ENCODE results near the gene TIMP2. TPM values are rescaled to one million over a fixed set of nuclear protein-coding genes. Genes with fewer than 3 reads are reported as not detected.

The TIMP2 gene
- total and polyA plus RNA-seq, 2 donors (not counting 3 experiments of a cell fraction or from before 2014, with no cell fraction given) = 138 to 318 TPM

DNA sequence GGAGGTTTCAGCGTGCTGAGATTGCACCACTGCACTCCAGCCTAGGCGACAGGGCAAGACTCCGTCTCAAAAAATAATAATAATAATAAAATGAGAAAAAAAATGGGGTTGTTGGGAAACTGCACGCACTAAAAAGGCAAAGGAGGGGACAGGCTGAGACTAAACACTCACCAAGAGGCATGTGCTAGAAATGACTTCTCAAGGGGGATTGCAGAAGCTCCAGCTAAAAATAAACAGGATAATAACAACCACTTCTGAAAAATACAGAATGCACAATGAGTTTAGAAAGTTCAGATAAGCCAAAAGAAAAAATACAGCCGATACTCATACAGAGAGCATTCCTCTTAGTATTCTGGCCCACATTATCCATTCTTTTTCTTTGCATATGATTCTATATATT lies 15.1 kb upstream of the TIMP2 start:
- POLR2A ChIA-PET = no interaction called here
- TF ChIP-seq FOS (IDR thresholded peaks at IDR 0.05; ENCODE audit: borderline replicate concordance, insufficient read depth, low read length) = no peak
- TF ChIP-seq POLR2AphosphoS5 (IDR thresholded peaks at IDR 0.05; ENCODE audit: insufficient read depth, low read depth, low read length) = no peak
- TF ChIP-seq MYC (IDR thresholded peaks at IDR 0.05; ENCODE audit: low read depth, low read length) = no peak
- TF ChIP-seq, protein P1, sequence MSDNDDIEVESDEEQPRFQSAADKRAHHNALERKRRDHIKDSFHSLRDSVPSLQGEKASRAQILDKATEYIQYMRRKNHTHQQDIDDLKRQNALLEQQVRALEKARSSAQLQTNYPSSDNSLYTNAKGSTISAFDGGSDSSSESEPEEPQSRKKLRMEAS (IDR thresholded peaks at IDR 0.05; ENCODE audit: insufficient read depth, insufficient read length) = no peak
- no peak for TF ChIP-seq GATA2 (IDR thresholded peaks at IDR 0.05; ENCODE audit: insufficient read depth, insufficient read length, low read depth, low read length)
- FAIRE-seq = no peak
- Histone ChIP-seq H3K79me2 (ENCODE audit: control insufficient read depth, insufficient read depth, low read length) (no peaks in the 10 kb centered on the region), H3K9me1 (replicated peaks; ENCODE audit: control insufficient read depth, extremely low read depth, insufficient read depth, low read length) (no peaks in the 10 kb centered on the region), H3K4me1 (ENCODE audit: control insufficient read depth, extremely low read depth, insufficient read depth, low read length) (peaks cover 13% of the 10 kb centered on the region), H3K9me3 (replicated peaks; ENCODE audit: control insufficient read depth, insufficient read depth, low read length) (no peaks in the 10 kb centered on the region), H3K36me3 (ENCODE audit: control insufficient read depth in 2 of 2, extremely low read depth in 1 of 2, insufficient read depth in 2 of 2, low read length in 2 of 2) (no peaks in the 10 kb centered on the region), H3K27me3 (ENCODE audit: control insufficient read depth in 2 of 2, insufficient read depth in 2 of 2, low read length in 2 of 2) (no peaks in the 10 kb centered on the region), H4K20me1 (replicated peaks; ENCODE audit: control insufficient read depth, extremely low read depth, insufficient read depth, low read length) (no peaks in the 10 kb centered on the region), H3K4me3 (replicated peaks in 1 of 3; ENCODE audit: insufficient read depth in 1 of 3, low read depth in 1 of 3, low read length in 3 of 3) (no peak overlapping the region), H3K4me2 (ENCODE audit: insufficient read depth, low read length) (no peak overlapping the region), H2AFZ (ENCODE audit: low read depth, low read length) (no peak overlapping the region), H3K9ac (replicated peaks; ENCODE audit: extremely low read depth, insufficient read depth, low read length) (no peak overlapping the region), H3K27ac (ENCODE audit: insufficient read depth, low read depth, low read length) (no peak overlapping the region)
- DNase-seq (ENCODE audit: low read depth, low spot score) = no peak
- no TSS peak for BruUV-seq (replicated peaks)
- CTCF ChIA-PET = interaction anchor here (1.3 to 1.8 kb wide), 3 partner anchors 31 to 75 kb away, joined by 3 to 6 read pairs (median 5); no protein-coding TSS in a partner anchor
- intact Hi-C loops (cut with micrococcal nuclease) = no loop called here
- dilution Hi-C loops (cut with MboI; ENCODE audit: extremely low pct_ligation_motif_present, low sequenced_read_pairs) = no loop called here

DNA sequence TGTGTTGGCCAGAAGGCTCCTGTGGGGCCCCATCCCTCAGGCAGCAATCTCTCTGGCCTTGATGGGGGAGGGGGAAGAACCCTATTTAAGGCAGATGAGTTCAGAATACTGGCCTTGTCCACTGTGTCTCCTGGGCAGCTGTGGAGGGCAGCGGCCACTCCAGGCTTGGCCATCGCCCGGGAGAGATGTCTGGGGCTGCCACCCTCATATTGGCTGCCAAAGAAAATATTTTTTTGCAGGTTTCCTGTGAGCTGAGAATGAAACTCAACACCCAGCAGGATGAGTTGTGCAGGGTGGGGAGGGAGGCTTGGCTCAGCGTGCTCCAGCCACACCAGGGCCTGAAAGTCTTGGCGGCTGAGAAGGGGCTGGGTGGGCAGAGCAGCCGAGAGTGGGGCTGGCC lies 14.4 kb upstream of the TIMP2 start:
- Histone ChIP-seq H4K20me1 (replicated peaks; ENCODE audit: control insufficient read depth, extremely low read depth, insufficient read depth, low read length) (no peaks in the 10 kb centered on the region), H3K4me1 (ENCODE audit: control insufficient read depth, extremely low read depth, insufficient read depth, low read length) (peaks cover 19% of the 10 kb centered on the region), H3K27me3 (ENCODE audit: control insufficient read depth in 2 of 2, insufficient read depth in 2 of 2, low read length in 2 of 2) (no peaks in the 10 kb centered on the region), H3K9me1 (replicated peaks; ENCODE audit: control insufficient read depth, extremely low read depth, insufficient read depth, low read length) (no peaks in the 10 kb centered on the region), H3K36me3 (ENCODE audit: control insufficient read depth in 2 of 2, extremely low read depth in 1 of 2, insufficient read depth in 2 of 2, low read length in 2 of 2) (no peaks in the 10 kb centered on the region), H3K9me3 (replicated peaks; ENCODE audit: control insufficient read depth, insufficient read depth, low read length) (no peaks in the 10 kb centered on the region), H3K9ac (replicated peaks; ENCODE audit: extremely low read depth, insufficient read depth, low read length) (no peak overlapping the region), H3K27ac (ENCODE audit: insufficient read depth, low read depth, low read length) (no peak overlapping the region), H3K4me3 (replicated peaks in 1 of 3; ENCODE audit: insufficient read depth in 1 of 3, low read depth in 1 of 3, low read length in 3 of 3) (no peak overlapping the region), H3K4me2 (ENCODE audit: insufficient read depth, low read length) (no peak overlapping the region), H3K79me2 (ENCODE audit: control insufficient read depth, insufficient read depth, low read length) (no peaks in the 10 kb centered on the region), H2AFZ (ENCODE audit: low read depth, low read length) (peak overlapping the region; percentile 42)
- BruUV-seq (replicated peaks) = no TSS peak
- dilution Hi-C loops (cut with MboI; ENCODE audit: extremely low pct_ligation_motif_present, low sequenced_read_pairs) = no loop called here
- TF ChIP-seq GATA2 (IDR thresholded peaks at IDR 0.05; ENCODE audit: insufficient read depth, insufficient read length, low read depth, low read length) (no peak), POLR2A (IDR thresholded peaks at IDR 0.05; ENCODE audit: low read depth, low read length) (no peak), MYC (IDR thresholded peaks at IDR 0.05; ENCODE audit: low read depth, low read length) (no peak), FOS (IDR thresholded peaks at IDR 0.05; ENCODE audit: borderline replicate concordance, insufficient read depth, low read length) (no peak), EZH2 (IDR thresholded peaks at IDR 0.05; ENCODE audit: borderline replicate concordance, low read depth, low read length, severe bottlenecking) (no peak), JUN (IDR thresholded peaks at IDR 0.05; ENCODE audit: borderline replicate concordance, insufficient read depth, insufficient read length, low read depth) (no peak), POLR2AphosphoS5 (IDR thresholded peaks at IDR 0.05; ENCODE audit: insufficient read depth, low read depth, low read length) (no peak)
- TF ChIP-seq, protein P1 (IDR thresholded peaks at IDR 0.05; ENCODE audit: insufficient read depth, insufficient read length) = no peak
- TF ChIP-seq, protein P2, sequence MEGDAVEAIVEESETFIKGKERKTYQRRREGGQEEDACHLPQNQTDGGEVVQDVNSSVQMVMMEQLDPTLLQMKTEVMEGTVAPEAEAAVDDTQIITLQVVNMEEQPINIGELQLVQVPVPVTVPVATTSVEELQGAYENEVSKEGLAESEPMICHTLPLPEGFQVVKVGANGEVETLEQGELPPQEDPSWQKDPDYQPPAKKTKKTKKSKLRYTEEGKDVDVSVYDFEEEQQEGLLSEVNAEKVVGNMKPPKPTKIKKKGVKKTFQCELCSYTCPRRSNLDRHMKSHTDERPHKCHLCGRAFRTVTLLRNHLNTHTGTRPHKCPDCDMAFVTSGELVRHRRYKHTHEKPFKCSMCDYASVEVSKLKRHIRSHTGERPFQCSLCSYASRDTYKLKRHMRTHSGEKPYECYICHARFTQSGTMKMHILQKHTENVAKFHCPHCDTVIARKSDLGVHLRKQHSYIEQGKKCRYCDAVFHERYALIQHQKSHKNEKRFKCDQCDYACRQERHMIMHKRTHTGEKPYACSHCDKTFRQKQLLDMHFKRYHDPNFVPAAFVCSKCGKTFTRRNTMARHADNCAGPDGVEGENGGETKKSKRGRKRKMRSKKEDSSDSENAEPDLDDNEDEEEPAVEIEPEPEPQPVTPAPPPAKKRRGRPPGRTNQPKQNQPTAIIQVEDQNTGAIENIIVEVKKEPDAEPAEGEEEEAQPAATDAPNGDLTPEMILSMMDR (IDR thresholded peaks at IDR 0.05; ENCODE audit: extremely low read depth in 1 of 2, insufficient read depth in 1 of 2, low read depth in 1 of 2, low read length in 2 of 2) = no peak
- intact Hi-C loops (cut with micrococcal nuclease) = loop anchor here (1.0 kb wide), 1 partner anchor 32 kb away; no protein-coding TSS in a partner anchor
- FAIRE-seq = peak; percentile 59
- ChIA-PET POLR2A (no interaction called here), CTCF (interaction anchor here (0.9 to 1.8 kb wide), 3 partner anchors 32 to 74 kb away, joined by 3 to 6 read pairs (median 5); no protein-coding TSS in a partner anchor)
- DNase-seq (ENCODE audit: low read depth, low spot score) = peak; percentile 55
